ENCODE data around the gene PRG3.

Gene PRG3

DNA sequence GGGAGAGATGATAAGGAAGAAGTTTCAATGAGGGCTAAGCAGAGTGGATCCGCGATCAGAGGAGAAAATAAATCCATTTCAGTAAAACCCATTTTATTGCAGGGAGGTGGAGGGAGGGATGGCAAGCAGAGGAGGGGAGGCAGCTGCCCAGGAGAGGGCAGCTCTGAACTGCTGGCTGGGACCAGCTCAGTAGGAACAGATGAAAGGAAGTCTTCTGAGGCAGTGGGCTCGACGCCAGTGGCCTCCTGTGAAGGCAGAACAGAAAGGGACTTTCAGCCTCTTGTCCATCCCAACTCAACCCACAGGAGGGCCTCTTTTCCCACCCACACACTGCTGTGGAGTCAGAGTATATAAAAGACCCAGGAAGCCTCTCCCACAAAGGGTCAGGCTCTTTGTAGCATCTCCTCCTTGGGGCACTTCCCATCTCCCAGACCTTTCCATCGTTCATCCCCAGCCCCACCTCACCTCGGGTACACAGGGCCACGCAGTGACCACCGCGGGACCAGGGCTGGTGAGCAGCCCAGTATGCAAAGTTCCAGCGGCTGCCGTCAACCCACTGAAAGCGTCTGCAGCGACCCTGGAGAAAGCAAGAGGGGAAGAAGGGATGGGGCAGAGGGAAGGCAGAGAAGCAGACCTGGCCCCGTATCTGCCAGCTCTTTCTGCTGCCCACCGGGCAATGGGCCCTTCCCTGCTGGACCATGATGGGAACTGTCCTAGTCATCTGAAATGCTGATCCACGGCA is 6.5 kb upstream of the PRG3 start:
- no peak overlapping the region for H3K4me3 ChIP-seq (ENCODE audit: low read depth, low read length)
- TF ChIP-seq, protein P1, sequence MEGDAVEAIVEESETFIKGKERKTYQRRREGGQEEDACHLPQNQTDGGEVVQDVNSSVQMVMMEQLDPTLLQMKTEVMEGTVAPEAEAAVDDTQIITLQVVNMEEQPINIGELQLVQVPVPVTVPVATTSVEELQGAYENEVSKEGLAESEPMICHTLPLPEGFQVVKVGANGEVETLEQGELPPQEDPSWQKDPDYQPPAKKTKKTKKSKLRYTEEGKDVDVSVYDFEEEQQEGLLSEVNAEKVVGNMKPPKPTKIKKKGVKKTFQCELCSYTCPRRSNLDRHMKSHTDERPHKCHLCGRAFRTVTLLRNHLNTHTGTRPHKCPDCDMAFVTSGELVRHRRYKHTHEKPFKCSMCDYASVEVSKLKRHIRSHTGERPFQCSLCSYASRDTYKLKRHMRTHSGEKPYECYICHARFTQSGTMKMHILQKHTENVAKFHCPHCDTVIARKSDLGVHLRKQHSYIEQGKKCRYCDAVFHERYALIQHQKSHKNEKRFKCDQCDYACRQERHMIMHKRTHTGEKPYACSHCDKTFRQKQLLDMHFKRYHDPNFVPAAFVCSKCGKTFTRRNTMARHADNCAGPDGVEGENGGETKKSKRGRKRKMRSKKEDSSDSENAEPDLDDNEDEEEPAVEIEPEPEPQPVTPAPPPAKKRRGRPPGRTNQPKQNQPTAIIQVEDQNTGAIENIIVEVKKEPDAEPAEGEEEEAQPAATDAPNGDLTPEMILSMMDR (IDR thresholded peaks at IDR 0.05; ENCODE audit: low read depth, low read length) = no peak

DNA sequence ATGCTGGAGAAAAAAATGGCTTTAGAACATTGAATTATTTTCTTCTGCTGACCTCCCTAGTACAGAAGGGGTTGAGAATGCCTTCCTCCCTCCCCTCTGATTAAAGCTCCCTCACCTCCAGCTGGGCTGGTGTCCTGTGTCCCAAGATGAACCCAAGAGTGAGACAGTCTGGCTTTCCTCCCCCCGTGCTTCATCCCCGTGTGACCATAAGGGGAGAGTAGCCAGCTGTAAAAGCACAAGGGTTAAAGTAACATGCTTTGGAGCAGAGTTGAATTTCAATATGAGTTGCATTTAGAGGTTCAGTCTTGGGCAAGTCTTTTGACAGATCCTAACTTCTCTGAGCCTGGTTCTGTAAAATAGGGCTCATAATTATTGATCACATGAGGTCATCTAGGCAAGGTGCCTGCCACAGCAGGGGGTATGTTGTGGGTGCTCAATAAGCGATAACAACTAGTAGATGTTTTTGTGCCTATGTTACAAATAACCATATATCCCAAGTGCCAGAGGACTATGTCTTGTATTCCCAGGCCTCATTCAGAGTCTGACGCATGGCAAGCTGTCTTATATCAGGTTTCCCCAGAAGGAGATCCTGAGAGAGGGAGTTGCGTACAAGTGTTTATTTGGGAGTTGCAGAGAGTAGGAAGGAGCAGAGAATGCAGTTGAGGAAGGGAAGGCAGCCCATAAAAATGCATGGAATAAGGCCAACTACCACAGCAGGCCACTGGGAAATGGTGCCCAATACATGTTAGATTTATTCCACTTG is 5.4 kb upstream of the PRG3 start:
- H3K4me3 ChIP-seq (ENCODE audit: low read depth, low read length) = no peak overlapping the region
- TF ChIP-seq, protein P1 (IDR thresholded peaks at IDR 0.05; ENCODE audit: low read depth, low read length) = no peak

DNA sequence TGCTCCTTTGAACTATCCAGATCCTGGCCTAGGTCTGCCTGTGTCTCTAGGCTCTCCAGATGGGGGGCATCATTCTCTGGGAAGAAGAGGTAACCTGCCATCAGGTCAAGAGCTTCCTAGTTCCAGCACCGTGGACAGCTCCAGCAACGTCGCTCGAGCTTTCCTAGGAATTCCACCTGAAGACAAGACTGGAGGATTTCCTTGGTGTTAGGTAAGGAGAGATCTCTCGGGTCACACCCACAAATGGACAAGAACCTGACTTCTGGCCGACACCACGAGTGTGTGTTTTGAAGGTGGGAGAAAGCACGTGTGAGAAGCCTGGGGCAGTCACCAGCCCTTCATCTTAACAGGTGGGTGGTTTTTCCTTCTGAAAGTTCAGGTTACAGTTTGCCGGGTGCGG is 1.2 kb downstream of the PRG3 start:
- no peak overlapping the region for H3K4me3 ChIP-seq (ENCODE audit: low read depth, low read length)
- TF ChIP-seq, protein P1 (IDR thresholded peaks at IDR 0.05; ENCODE audit: low read depth, low read length) = no peak

DNA sequence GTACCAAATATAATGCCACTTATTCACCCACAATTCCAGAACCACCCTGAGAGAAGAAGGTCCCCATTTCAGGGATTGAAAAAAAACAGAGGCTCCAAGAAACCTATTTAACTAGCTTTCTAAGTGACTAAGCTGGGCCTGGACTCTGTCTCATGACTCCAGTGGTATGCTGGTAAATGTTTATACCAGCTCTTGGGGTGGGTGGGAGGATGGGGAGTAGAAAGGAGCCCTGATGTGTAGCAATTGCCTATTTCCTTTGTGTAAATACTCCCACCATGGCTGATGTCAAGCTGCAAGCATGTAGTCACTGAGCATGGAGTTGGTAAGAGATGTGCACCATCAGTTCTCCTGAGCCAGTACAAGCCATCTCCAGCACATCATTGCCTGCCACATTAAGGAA is 2.8 kb downstream of the PRG3 start:
- TF ChIP-seq, protein P1 (IDR thresholded peaks at IDR 0.05; ENCODE audit: low read depth, low read length) = no peak
- no peak overlapping the region for H3K4me3 ChIP-seq (ENCODE audit: low read depth, low read length)

DNA sequence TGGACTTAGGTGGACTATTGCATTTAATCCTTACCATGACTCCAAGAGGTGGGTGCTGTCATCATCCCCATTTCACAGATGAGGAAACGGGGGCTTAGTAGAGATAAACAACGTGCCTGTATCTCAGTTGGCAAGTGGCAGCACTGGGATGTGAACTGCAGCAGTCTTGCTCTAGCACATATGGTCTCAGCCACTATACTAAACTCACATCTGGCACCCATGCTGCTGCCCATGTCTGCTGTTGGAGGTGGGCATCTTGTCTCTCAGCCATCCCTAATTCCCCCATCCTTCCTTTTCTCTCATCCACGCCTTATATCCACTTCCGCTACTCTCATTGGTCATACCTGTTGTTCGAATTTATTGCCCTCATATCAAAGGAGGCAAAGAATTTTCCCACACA is 3.8 kb downstream of the PRG3 start:
- no peak overlapping the region for H3K4me3 ChIP-seq (ENCODE audit: low read depth, low read length)
- TF ChIP-seq, protein P1 (IDR thresholded peaks at IDR 0.05; ENCODE audit: low read depth, low read length) = no peak

DNA sequence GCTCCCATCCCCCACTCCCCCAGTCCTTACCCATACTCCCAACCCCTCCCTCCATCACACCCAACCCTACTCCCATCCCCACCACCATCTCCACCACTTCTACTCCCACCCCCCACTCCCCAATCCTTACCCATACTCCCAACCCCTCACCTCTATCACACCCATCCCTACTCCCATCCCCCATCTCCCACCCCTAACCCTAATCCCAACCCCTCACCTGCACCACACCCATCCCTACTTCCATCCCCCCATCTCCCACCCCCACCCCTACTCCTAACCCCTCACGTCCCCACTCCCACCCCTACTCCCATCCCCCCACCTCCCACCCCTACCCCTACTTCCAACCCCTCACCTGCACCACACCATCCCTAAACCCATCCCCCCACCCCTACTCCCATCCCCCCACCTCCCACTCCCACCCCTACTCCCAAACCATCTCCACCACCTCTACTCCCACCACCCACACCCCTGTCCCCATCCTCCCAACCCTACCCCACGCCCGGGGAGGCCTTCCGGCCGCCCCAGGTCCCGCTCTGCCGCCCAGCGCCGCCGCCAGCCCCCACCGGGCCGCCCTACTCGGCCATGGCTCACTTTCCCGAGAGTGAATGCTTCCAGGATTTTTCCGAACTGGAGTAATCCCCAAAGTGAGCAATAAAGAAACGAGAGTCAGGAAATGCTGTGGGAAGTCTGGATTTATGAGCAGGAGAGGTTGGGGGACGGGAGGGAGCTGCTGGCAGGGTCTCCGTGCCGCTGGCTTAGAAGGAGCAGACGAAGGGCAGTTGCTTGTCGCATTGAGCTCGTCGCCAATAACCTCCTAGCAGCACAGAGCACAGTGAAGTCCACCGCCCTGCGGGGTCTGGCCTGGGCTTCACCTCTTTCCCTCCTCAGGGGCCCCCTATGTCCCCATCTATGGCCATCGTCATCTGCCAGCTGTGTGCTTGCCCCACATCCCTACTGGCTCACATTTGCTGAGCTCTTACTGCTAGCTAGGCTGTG is 4.6 kb downstream of the PRG3 start:
- H3K4me3 ChIP-seq (ENCODE audit: low read depth, low read length) = no peak overlapping the region
- TF ChIP-seq, protein P1 (IDR thresholded peaks at IDR 0.05; ENCODE audit: low read depth, low read length) = no peak
